ENCODE data around the gene THUMPD3.

Gene THUMPD3

GRCh38 chr3:9327578-9327977 lies 35.3 kb upstream of the THUMPD3 start:
- H3K4me3 ChIP-seq, result no peak overlapping the region
- H3K4me1 ChIP-seq, result no peaks in the 10 kb centered on the region
- no peak for DNase-seq
- no peak for TF ChIP-seq CTCF (IDR thresholded peaks at IDR 0.05)
- no peaks in the 10 kb centered on the region for H3K27me3 ChIP-seq
- intact Hi-C loops (cut with DNase I; ENCODE audit: low total_unique reads), result no loop called here
- H3K27ac ChIP-seq, result no peak overlapping the region
- no peaks in the 10 kb centered on the region for H3K9me3 ChIP-seq
- no peaks in the 10 kb centered on the region for H3K36me3 ChIP-seq

GRCh38 chr3:9330166-9330703 lies 32.6 kb upstream of the THUMPD3 start:
- Histone ChIP-seq H3K4me1 (no peaks in the 10 kb centered on the region), H3K27ac (no peak overlapping the region), H3K36me3 (no peaks in the 10 kb centered on the region), H3K4me3 (no peak overlapping the region), H3K27me3 (no peaks in the 10 kb centered on the region), H3K9me3 (no peaks in the 10 kb centered on the region)
- intact Hi-C loops (cut with DNase I; ENCODE audit: low total_unique reads), result no loop called here
- TF ChIP-seq CTCF (IDR thresholded peaks at IDR 0.05), result no peak
- DNase-seq, result no peak

- intact Hi-C loops (cut with DNase I; ENCODE audit: low total_unique reads), result no loop called here
- Histone ChIP-seq H3K9me3 (no peaks in the 10 kb centered on the region), H3K4me1 (no peaks in the 10 kb centered on the region), H3K36me3 (no peaks in the 10 kb centered on the region), H3K27ac (no peak overlapping the region), H3K27me3 (no peaks in the 10 kb centered on the region), H3K4me3 (no peak overlapping the region)
- no peak for TF ChIP-seq CTCF (IDR thresholded peaks at IDR 0.05)
- DNase-seq, result no peak
Measured at GRCh38 chr3:9331171-9331570, 31.7 kb upstream of the THUMPD3 start.

- Histone ChIP-seq H3K36me3 (no peaks in the 10 kb centered on the region), H3K4me3 (no peak overlapping the region), H3K9me3 (no peaks in the 10 kb centered on the region), H3K27me3 (no peaks in the 10 kb centered on the region), H3K27ac (no peak overlapping the region), H3K4me1 (no peaks in the 10 kb centered on the region)
- no peak for DNase-seq
- no peak for TF ChIP-seq CTCF (IDR thresholded peaks at IDR 0.05)
- intact Hi-C loops (cut with DNase I; ENCODE audit: low total_unique reads), result no loop called here
Measured at GRCh38 chr3:9332250-9333030, 30.4 kb upstream of the THUMPD3 start.

- H3K4me3 ChIP-seq, result no peak overlapping the region
- DNase-seq, result no peak
- no peaks in the 10 kb centered on the region for H3K9me3 ChIP-seq
- no peaks in the 10 kb centered on the region for H3K27me3 ChIP-seq
- H3K36me3 ChIP-seq, result no peaks in the 10 kb centered on the region
- no peak for TF ChIP-seq CTCF (IDR thresholded peaks at IDR 0.05)
- no peak overlapping the region for H3K27ac ChIP-seq
- intact Hi-C loops (cut with DNase I; ENCODE audit: low total_unique reads), result no loop called here
- H3K4me1 ChIP-seq, result no peaks in the 10 kb centered on the region
Measured at GRCh38 chr3:9339761-9340471, 22.9 kb upstream of the THUMPD3 start.
